GM18502 (cell line): ENCODE data around the gene ATP2B2.
"Not testable (repeated sequence)": the region's sequence is repeated elsewhere in the genome, so short reads cannot be mapped to it uniquely, and the experiment has no call there.

Experiments used
- ATAC-seq: cut with Tn5 transposase; IDR thresholded peaks from one replicate; pipeline ENCODE4 v1.9.1; 2021; ENCODE audit warnings: mild to moderate bottlenecking; ENCODE audit not compliant: unreplicated experiment, poor library complexity

The ATP2B2 gene

GRCh38 chr3:10317311-10317960, 187.9 kb downstream of the ATP2B2 start:
- ATAC-seq, result no peak

DNA sequence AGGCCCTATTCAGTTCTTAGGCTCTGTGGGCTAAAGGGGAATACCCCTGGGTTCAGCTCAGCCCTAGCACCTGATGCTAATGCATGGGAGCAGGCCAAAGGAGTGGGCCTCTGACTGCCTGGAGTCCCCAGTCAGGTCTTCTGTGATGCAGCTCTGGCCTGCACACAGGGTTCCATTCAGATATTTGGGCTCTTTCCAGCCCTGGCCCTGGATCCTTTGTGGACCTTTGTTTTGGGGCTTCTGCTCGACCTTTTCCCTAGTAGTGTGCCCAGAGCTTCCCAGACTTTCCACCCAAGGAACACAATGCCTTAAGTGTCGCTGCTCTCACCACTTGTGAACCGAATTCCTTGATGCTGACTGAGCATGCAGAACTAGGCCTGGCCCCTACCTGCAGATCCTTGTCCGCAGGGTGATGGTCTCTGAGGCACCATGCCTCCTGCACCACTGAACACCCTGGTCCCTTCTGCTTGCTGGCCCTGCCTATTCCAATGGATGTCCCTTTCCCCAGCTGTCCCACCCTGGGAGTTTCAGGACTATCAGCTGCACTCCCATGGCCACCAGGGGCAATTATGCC, 189.5 kb downstream of the ATP2B2 start:
- no peak for ATAC-seq

DNA sequence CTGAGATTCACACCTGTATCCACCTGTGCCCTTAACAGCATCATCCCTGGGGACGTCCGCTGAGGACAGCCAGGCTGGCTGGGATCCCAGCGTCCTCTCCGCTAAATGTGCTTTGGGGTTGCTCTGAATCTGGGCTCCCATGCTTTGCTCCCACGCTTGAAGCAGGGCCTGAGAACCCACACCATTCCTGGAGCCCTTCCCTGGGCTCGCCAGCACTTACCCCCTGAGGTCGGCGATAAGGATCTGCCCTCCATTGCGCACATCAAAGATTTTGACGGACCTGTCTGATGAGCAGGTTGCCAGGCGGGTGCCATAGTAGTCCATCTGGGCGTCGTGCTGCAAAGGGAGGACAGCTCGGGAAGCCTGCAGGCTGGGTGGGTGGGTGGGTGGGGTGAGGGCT, 190.3 kb downstream of the ATP2B2 start:
- no peak for ATAC-seq

DNA sequence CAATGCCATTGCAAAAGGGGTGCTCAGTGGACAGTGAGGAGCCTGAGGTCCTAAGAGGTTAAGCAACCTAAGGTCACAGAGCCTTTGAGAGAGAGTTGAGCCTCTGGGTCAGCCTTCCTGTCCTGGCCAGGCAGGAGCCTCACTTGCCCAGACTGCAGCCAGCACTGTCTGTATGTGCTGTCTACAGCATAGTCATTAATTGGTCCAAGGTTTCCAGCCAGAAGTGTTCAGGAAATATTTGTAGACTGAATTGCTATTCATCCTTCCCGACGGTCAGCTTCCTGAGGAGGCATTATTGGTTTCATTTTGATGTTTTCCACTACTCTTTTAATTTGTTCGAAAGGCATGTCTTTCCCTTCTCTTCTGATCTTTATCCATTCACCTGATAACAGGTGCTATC, 192.5 kb downstream of the ATP2B2 start:
- no peak for ATAC-seq

DNA sequence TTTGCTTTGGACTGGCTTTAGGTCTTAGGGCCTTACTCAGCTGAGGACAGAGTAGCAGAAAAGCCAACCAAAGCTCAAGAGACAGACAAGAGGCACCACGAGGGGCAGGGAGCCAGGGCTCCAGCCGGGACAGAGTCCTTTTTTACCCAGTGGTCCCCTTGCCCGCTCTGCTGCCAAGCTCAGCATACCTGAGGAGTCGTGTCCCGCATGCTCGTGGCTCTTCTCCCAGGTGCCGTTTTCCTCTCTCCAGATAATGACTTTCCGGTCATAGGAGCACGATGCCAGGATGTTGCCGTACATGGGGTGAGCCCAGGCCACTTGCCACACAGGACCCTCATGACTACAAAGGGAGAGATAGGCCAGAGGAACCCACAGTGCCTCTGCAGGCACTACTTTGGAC, 193.0 kb downstream of the ATP2B2 start:
- ATAC-seq, result no peak

- ATAC-seq, result no peak
Observed at GRCh38 chr3:10311710-10312109, 193.7 kb downstream of the ATP2B2 start.

DNA sequence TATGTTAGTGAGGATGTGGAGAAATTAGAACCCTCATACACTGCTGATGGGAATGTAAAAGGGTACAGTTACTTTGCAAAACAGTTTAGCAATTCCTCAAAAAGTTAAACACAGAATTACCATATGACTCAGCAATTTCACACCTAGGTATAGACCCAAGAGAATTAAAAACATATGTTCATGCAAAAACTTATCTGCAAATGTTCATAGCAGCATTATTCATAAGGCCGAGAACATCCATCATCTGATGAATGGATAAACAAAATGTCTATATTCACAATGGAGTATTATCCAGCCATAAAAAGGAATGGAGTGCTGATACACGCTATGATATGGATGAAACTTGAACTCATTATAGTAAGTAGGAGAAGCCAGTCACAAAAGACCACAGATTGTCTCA, 194.8 kb downstream of the ATP2B2 start:
- no peak for ATAC-seq

GRCh38 chr3:10309736-10310135, 195.7 kb downstream of the ATP2B2 start:
- ATAC-seq, result no peak

- ATAC-seq, result no peak
Observed at GRCh38 chr3:10308678-10309077, 196.7 kb downstream of the ATP2B2 start.

DNA sequence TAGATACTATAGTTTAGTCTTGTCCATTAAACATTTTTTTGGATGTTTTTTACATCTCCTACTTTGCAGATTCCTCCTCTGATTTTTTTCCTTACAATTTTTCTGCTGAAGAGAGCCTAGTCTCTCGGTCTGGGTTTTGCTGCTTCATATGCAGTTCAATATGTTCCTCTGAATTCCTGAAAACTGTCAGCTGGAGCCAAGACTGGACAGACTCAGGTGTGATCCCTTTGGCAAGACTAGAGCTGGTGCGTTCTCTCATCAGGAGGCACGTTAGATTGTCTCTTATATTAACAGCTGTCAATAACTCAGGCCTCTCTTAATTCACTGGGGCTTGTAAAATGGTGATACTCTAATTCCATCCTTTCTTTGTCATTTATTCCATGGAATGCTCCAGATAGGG, 199.2 kb downstream of the ATP2B2 start:
- no peak for ATAC-seq

DNA sequence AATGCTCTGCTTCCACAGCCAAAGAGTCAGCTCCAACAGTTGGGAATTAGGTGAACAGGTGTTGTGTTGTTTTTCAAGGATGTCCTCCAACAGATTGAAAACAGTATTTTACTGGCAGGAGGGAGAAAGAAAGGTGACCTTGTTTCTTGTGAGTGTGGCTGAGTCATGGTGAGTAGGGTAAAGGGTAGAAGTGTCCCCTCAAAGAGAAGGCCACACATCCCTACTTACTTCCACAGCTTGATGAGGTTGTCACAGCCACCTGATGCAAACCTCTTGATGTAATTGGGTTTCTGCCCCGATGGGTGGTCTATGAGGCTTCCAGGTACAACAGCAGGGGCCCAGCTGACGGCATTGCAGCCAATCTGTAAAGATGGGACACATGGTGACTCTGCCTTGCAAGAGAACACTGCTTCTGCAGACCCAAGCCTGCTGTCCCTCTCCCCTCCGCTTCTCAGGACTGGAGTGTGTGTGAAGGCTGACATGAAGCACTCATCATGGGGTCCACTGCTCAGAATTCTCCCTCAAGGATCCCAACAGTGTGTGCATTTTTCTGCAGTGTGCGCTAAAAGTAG, 200.0 kb downstream of the ATP2B2 start:
- no peak for ATAC-seq

DNA sequence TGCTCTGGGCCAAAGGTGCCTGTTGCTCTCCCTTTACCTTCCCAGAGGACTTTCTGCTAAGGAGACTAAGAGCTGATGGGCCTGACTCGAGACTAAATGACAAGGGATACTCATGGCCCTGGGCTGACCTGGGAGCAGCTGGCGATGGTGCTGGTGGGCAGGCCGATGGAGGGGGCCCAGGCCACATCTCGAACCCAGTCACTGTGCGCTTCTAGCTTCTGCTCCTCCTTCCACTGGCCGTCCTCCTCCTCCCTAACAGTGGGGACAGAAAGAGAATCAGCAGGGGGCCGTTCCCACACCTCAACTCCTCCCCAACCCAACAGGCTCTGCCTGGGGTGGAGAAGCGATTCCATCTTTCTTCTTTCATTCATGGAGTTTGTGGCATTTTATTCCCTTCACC, 200.5 kb downstream of the ATP2B2 start:
- ATAC-seq, result no peak

- ATAC-seq, result no peak
Observed at GRCh38 chr3:10303785-10304184, 201.6 kb downstream of the ATP2B2 start.

GRCh38 chr3:10303105-10303504, 202.3 kb downstream of the ATP2B2 start:
- no peak for ATAC-seq

DNA sequence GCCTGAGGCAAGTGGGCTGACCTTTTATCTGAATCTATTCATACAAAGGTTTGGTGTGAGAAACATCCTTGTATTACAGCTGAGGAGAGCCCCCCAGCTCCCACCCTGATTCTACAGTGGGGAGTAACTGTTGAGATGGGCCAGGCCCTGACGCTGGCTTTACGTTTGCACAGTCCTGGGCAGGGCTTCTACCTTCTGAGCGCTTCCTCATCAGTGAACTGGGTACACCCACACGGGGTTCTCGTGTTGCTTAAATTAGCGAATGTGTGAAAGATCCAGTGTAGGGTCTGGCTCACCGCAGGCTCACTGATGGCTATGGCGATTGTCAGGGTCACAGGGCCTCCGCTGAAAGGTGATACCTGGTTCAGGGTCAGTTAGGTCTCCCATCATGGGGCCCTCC, 205.3 kb downstream of the ATP2B2 start:
- peak; percentile 5 for ATAC-seq

- ATAC-seq, result peak; percentile 74
Observed at GRCh38 chr3:10299679-10300078, 205.7 kb downstream of the ATP2B2 start.

GRCh38 chr3:10299175-10299574, 206.2 kb downstream of the ATP2B2 start:
- no peak for ATAC-seq

DNA sequence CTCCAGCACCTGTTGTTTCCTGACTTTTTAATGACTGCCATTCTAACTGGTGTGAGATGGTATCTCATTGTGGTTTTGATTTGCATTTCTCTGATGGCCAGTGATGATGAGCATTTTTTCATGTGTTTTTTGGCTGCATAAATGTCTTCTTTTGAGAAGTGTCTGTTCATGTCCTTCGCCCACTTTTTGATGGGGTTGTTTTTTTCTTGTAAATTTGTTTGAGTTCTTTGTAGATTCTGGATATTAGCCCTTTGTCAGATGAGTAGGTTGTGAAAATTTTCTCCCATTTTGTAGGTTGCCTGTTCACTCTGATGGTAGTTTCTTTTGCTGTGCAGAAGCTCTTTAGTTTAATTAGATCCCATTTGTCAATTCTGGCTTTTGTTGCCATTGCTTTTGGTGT, 207.3 kb downstream of the ATP2B2 start:
- ATAC-seq, result not testable (repeated sequence)

DNA sequence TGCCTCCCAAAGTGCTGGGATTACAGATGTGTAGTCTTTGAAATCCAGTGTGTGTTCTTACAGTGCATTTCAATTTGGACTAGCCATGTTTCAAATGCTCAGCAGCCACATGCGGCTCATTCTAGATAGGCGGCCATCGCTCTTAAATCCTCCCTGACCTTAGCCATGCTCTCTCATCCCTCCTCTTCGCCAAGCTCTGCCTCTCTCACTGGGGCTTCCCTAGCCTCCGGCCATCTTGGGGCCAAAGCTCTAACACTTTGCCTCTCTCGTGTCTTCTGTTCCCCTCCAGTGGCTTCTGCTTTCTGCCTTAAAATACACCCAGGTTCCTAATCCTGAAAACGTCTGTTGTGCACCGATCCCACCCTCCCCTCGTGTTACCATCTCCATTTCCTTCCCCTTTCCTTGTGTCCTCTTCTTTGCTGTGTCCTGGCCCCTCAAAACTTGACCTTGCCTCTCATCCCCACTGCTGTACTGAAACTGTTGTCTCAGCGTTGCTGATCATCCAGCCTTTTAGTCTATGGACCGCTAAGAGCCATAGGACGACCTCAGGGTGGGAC, 211.3 kb downstream of the ATP2B2 start:
- no peak for ATAC-seq

DNA sequence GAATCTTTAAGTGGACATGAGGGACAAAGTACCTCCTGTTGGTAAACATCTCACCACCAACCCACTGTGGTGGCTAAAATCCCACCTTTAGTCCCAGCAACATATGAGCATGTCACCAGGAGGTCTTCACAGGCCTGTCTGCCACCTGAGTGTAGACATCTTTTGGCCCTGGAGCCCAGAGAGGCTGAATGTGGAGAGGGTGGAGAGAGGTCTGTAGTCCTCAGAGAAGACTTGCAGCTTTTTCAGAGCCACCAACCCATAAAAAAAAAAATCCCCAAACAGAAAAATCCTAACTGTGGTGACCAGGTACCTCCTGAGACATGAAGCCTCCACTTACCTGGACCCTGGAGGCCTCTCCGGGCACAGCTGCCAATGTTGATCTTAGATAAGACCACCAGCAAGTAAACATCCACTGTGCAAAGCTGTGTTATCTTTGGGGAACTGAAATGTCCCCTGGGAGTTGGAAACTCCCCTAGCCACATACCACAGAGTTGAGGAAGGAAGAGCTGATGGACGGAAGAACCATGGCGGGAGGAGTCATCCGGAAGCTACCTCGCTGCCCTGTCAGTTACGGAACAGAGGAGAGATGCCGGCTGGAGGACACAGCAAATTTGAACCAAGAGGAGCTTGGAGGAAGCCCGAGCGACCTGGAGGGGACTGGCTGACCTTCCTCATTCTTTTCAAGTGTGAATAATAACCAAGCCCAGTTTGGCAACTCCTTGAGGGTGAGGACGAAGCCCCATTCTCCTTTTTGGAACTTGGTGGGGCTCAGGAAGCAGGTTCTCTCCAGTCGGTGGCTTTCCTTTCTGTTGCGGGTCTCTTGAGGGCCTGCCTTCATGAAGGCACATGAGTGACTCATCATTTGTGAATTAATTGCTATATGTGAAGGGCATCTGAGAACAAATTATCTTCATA, 212.6 kb downstream of the ATP2B2 start, which contains the start of gene GHRL:
TSS of gene GHRL (minus strand) at position 443 of the 915 bp plus-strand sequence. CDS start 2,767 bp downstream, outside the sequence.
- peak; percentile 86 for ATAC-seq

DNA sequence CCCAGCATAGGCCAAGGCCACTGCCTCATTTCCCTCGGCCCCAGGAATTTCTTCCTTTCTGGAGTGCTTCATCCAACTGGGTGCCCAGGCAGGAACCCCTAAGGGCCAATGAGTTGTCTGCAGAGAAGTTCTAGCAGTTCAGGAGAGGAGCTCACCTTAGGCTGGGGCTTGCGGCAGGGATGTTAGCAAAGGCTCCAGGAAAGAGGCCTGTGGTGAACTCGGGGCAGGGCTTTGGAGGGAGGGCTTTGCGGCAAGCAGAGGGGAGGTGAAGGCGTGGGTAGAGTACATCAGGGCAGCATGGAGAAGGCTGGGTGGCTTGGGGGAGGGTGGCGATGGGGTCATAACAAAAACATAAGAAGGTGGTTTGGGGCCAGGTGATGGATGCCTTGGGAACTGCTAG, 213.7 kb downstream of the ATP2B2 start:
- ATAC-seq, result no peak
